Hematopoietic multipotent progenitor cell treated with erythropoietin and hydrocortisone succinate and interleukin-3 and kit ligand, for 15 days (in vitro differentiated cells): ENCODE results near the gene LAMP2.
A peak's percentile ranks its signal among the peaks of the same experiment; 100 is the strongest.

ENCODE experiments used
- DNase-seq: peaks from one replicate; pipeline ENCODE4 v3.0.0-alpha.2; 2015; ENCODE audit warnings: low spot score

LAMP2 gene

DNA sequence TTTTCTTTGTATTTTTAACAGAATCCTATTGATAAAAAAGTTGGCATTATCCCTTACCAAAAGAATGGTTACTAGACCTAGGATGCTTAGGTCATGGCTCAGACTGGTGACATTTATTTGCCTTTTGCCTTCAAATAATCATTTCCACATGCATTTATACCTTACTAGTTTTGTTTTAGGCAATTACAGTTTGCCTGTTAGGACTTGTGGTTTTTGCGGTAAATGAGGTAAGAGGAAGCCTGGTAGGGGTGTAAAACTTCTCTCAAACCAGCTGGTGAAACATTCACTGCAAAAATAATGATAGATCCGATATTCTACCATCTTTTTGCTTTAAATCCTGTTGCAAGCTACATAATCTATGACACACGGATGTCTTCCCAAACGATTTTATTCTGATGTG is 12.1 kb downstream of the LAMP2 start:
- no peak for DNase-seq

DNA sequence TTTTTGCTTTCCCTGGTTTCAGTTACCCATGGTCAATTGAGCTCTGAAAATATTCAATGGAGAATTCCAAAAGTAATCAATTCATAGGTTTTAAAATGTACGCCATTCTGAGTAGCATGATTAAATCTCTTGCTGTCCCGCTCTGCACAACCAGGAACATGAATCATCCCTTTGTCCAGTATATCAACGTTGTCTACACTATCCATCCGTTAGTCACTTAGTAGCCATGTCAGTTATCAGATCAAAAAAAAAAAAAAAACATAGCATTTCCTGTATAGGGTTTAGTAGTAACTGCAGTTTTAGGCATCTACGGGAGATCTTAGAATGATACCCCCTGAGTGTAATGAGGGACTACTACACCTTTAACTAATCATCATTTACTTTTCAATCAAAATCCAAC is 15.1 kb downstream of the LAMP2 start:
- DNase-seq: no peak

DNA sequence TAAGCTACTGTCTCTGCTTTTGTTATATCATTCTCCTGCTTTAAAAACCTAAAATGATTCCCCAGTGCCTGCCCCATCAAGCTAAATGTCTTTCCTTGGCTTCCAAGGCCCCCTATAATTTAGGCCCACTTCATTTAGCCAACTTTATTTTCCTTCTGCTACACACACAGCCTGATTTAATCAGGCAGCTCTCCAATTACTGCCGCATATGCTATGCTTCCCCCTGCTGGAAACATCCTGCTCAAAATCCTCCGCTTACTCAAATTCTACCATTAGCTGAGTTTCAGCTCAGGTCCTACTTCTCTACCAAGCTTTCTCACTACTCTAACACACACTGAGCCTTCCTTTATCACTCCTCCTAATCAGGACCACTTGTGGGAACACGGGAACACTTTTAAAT is 17.0 kb downstream of the LAMP2 start:
- DNase-seq: peak; percentile 14

DNA sequence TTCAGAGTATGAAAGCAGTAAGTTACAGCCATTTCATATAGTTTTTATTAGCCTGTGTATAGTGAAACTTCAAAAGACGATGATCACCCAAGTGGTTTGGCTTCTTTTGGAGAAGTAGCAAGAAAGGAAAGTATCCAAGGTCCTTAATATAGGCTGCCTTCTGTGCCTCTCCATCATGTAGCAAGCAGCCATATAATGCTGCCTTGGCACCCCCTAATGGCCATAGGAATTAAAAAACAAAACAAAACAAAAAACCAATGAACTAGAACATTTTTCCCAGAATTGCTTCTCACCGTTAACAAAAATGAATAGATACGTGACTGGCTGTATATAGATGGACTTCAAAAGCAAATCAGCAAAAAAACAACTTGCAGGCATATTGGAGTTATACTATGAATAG is 18.9 kb downstream of the LAMP2 start:
- no peak for DNase-seq

DNA sequence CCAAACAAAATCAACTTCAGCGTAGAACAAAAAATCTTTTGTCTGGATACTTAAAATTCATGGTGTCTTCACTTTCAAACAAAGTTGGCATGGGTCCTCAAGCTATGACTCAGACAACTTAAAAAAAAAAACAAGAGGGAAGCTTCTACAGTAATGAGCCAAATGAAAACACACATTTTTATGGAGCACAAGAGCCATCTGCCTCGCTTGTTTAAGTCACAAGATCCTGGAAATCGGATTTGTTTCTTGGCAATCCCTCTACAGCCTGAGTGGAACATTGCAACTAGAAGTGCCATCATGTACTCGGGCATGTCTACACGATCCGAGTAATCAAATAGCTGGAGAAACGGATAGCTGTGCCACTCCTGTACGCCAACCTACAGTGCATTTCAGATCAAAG is 22.6 kb downstream of the LAMP2 start:
- DNase-seq: no peak

DNA sequence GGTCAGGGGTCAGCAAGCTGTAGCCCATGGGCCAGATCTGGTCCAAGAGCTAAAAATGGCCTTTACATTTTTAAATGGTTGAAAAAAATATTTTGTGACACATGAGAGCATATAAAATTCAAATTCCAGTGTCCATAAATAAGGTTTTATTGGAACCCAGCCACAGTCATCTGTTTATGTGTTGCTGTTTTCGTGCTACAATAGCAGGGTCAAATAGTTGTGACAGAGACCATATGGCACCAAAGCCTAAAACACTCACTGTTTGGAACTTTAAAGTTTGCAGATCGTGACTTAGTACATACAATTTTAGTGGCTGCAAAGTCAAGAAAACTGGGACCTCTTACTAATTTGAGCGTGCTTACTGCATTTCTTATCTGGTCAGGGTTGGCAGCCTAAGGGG is 29.2 kb downstream of the LAMP2 start:
- no peak for DNase-seq

DNA sequence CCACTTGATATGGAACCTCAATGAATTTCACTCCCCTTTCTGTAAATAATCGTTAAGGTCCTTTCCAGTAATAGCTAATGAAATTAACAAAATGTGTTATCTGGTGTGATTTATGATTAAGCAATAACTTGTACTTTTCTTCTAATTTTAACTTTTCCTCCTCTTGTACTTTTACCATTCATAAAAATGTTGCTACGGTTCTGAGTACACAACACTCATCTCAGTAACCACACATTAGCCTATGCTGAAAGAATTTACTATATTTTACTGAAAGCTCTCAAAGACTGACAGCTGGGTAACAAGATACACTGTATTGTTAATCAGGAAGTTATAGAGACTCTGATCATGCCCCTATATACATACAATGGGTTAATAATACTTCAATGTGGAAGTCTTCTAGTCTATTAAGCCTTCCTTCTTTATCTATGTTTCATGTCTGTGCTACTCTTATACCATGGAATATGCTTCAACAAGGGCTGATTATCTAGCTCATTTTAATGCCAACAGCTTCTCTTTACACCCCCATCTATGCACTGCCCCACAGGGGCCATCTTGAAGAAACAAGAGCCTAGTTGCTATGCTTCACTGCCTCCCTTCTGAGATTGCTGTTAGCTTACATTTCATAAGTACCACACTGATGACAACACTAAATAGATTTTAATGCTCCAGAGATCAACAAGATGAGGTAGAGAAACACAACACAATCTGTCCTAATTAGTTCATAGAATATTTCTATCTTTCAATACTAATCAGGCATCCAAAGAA is 39.1 kb downstream of the LAMP2 start:
- DNase-seq: no peak

DNA sequence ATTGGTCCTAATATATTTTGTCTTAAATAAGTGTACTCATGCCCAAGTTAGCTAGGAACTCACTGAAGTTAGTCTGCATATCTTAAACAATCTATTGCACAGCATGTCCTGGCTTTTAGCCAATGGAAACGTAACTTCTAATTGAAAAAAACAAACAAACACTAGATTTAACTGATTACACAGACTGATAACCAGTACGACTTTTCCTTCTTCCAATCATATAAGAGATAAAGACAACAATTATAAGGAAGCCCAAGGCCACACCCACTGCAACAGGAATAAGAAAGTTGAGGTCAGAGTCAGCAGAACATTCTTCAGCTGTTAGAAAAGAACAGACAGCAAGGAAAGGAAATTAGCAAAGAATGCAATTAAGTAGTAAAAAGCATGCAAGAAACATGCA is 40.8 kb downstream of the LAMP2 start:
- DNase-seq: no peak

DNA sequence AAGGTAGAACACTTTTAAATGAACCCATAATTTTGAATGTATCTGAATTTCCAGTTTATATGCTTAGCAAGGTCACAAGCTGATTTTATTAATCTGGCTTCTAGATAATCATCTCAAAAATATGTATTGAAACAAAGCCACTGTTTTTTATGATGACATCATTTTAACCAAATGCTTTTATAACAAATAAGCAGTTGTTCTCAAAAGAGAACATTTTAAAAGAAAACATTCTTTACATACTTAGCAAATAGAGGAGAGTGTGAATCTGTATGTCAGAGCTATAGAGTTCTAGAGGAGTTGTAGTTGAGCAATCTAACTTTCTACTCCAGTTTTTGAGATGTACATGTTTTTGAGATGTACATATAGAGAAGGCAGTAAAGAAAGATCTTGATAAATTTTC is 42.5 kb downstream of the LAMP2 start:
- no peak for DNase-seq

DNA sequence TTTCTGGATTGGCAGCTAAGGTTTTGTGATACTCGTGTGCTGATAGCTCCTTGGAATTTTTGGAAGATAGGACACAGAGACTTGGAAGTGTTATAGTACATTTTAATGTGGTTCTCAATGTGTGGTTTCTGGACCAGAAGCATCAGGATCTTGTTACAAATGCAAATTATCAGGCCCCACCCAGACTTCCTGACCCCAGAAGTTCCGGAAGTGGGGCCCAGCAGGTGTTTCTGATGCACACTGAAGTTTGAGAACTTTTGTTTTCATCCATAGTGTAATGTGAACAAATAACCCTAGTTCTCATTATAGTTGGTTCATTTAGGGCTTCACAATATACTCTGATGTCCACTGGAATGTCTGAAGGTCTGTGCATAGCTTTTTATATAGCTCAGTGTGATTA is 49.6 kb downstream of the LAMP2 start:
- DNase-seq: no peak

DNA sequence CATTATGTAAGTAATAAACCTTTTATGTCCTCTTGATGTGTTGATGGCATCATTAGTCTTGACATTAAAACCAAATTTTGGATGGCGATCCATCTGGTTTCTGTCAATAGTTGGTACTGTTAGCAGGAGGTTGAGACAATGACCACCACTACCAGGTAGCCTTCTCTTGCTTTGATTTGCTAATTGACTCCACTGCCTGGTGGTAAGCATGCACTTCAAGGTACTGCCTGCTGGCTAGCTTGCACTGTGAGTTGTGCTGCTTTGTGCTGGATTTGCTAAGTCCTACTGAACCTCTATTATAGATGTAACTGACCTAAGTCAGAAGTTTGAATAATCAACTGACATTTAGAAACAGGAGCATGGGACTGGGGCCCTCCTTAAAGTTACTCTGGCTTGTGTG is 60.9 kb downstream of the LAMP2 start:
- DNase-seq: no peak

DNA sequence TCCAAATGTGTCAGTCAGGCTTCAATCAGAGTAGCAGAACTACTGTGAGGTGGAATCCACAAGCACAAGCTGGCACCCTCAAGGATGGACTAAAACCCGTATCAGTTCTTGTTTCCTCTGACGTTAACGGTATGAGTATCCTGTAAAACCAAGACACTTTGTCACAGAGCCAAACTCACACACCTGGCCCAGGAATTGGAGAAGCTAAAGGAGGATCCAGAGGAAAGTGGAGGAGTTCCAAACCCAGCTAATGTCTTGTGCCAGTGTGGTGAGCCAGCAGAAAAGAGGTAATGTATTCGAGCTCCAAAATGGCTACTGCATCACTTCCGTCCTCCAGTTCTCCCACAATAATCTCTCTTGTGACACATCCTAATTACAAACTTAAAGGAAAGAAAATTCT is 62.5 kb downstream of the LAMP2 start:
- no peak for DNase-seq

DNA sequence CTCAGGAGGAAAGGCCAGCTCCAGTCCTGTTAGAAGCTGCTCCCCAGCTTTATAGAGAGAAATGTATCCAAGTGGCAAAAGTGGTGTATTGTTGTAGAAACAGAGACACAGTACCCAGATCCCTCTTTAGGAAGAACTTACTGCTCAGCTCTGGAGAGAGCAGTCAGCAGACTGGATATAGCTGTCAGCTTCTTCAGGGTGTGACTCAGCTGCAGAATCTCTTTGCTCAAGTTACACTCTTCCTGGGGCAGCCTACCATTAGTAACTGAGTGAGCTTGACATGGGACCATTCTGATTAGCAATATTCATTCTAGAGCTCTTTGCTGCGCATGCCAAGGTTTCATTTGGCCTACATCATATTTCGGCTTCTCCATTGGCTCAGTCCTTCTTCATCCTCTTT is 66.7 kb downstream of the LAMP2 start:
- DNase-seq: no peak

DNA sequence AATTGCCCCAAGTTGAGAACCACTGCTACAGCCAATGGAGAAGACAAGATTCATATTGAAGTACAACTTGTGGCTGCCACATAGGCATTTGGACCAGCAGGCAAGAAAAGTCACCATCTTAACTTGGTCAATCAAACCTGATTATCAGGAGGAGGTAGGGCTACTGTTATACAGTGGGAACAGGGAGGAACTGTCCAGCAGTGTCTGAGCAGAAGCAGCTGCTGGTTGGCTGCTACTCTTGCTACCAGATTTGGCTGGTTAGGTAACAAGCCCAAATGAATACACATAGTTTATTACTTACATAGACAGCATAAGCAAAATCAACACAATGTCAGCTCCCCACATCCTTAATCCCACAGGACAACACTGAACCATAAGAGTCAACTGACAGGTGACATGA is 67.8 kb downstream of the LAMP2 start:
- DNase-seq: no peak

DNA sequence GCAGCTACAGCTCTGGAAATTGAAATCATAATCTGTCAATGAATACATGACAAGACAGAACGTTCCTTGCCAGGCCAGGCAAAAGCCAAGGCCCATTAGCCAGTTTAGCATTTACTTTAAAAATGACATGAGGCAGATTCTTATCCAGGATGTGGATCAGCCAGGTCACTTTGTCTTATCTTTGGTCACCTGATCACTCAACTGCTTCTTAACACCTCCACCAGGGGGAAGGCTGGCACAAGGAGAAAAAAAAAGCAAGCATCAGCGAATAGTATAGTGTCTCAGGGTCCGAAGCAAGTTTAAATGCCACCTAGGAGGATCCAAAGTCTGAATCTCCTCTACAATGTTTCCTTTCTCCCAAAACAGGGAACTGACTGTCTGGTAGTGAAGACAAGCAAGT is 88.4 kb downstream of the LAMP2 start:
- DNase-seq: peak; percentile 1

DNA sequence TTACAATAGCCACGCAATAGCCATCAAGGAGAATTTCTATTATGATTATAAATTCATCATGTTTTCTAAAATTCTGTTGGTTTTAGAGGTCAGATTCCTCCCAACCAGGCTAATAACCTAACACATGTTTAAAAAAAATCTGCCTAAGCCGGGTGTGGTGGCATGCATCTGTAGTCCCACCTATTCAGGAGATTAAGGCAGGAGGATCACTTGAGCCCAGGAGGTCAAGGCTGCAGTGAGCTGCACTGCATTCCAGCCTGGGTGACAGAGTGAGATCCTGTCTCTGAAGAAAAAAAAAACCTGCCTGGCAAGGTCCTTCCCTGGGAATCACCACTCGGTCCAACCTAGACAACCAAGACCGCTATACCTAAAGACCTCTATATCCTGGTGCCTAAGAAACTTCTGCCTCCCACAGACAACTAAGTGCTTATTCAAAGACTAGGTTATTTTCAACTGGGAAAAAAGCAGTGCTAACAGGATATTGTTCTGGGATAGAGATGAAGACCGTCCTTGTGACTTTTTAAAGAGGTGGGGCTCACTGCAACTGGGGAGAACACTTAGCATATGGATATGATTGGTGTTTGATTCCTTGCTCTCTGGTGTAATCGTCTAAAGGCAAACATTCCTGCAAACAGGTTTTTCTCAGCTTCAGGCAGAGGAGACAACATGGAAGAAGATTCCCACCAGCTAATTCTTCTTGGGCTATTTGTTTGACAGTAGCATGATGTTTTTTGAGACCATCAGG is 89.0 kb downstream of the LAMP2 start:
- no peak for DNase-seq

DNA sequence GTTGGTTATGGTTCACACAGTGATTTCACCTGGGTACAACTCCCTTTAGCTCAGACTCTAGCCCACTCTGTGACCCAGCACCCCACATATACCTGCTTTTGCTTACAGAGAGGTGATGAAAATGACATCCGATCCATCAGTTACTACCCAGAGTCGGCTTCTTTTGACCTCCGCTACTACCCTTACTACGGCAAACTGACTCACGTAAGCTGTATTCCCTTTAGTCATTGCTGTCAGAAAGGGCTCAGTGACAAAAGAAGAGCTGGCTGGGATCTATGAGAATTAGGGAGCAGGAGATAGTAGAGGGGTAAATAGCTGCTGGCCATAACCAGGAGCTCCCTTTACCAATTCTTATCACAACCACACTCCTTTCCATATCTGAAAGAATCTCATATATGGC is 90.5 kb downstream of the LAMP2 start:
- no peak for DNase-seq
